Fibroblast of pulmonary artery (primary cell): ENCODE results near the gene BAG3.
"Not testable (repeated sequence)": the region's sequence is repeated elsewhere in the genome, so short reads cannot be mapped to it uniquely, and the experiment has no call there.

ENCODE experiments used
- DNase-seq: peaks from one replicate; pipeline ENCODE4 v3.0.0-alpha.2; 2010; ENCODE audit warnings: low read depth
- H3K4me3 ChIP-seq: replicated peaks from 2 replicates; pipeline ENCODE4 v1.5.1; 2011; ENCODE audit warnings: low read depth, mild to moderate bottlenecking, control low read depth, low read length, moderate library complexity
- CTCF ChIP-seq: IDR thresholded peaks from 2 replicates; pipeline ENCODE4 v1.5.1; 2011; ENCODE audit warnings: mild to moderate bottlenecking, control low read depth, low read length, inconsistent platforms; ENCODE audit errors: missing control alignments

BAG3 gene

GRCh38 chr10:119657725-119658124 lies 6.5 kb downstream of the BAG3 start:
- TF ChIP-seq CTCF, result no peak
- no peak for DNase-seq
- H3K4me3 ChIP-seq, result no peak overlapping the region

- TF ChIP-seq CTCF, result no peak
- peak overlapping the region; percentile 7 for H3K4me3 ChIP-seq
- peak; percentile 89 for DNase-seq
Measured at GRCh38 chr10:119658274-119658673, 7.1 kb downstream of the BAG3 start.

- no peak overlapping the region for H3K4me3 ChIP-seq
- DNase-seq, result no peak
- no peak for TF ChIP-seq CTCF
Measured at GRCh38 chr10:119659951-119660350, 8.8 kb downstream of the BAG3 start.

- not testable (repeated sequence) for H3K4me3 ChIP-seq, DNase-seq
Measured at GRCh38 chr10:119662076-119662605, 11.0 kb downstream of the BAG3 start.

GRCh38 chr10:119663866-119664698 lies 12.9 kb downstream of the BAG3 start:
- TF ChIP-seq CTCF, result no peak
- DNase-seq, result no peak
- H3K4me3 ChIP-seq, result no peak overlapping the region

GRCh38 chr10:119665901-119666708 lies 14.9 kb downstream of the BAG3 start:
- no peak overlapping the region for H3K4me3 ChIP-seq
- DNase-seq, result no peak
- no peak for TF ChIP-seq CTCF

- no peak for DNase-seq
- no peak overlapping the region for H3K4me3 ChIP-seq
- no peak for TF ChIP-seq CTCF
Measured at GRCh38 chr10:119666709-119667004, 15.5 kb downstream of the BAG3 start.
